PFSK-1 (cell line): Measurements from ENCODE around the gene APBB2.

Source experiments
- POLR2AphosphoS5 ChIP-seq: IDR thresholded peaks from 2 replicates; pipeline ENCODE4 v1.6.1; 2012; ENCODE audit warnings: low read depth, mild to moderate bottlenecking, control low read depth, low read length, moderate library complexity
- REST ChIP-seq, 2 experiments: IDR thresholded peaks; 2 replicates each; pipeline versions ENCODE4 v1.6.1 to v1.8.0; 2011 to 2012; ENCODE audit warnings: low read depth in 2 of 2, low read length in 2 of 2, control low read depth in 1 of 2, inconsistent platforms in 1 of 2, mild to moderate bottlenecking in 1 of 2, moderate library complexity in 1 of 2; ENCODE audit not compliant: insufficient read depth in 1 of 2
- SIN3A ChIP-seq: IDR thresholded peaks from 2 replicates; pipeline ENCODE4 v1.6.1; 2012; ENCODE audit warnings: mild to moderate bottlenecking, low read length, moderate library complexity, borderline replicate concordance; ENCODE audit not compliant: insufficient read depth
- TAF1 ChIP-seq: IDR thresholded peaks from 2 replicates; pipeline ENCODE4 v1.6.1; 2012; ENCODE audit warnings: low read length, control low read depth, borderline replicate concordance; ENCODE audit not compliant: insufficient read depth

DNA sequence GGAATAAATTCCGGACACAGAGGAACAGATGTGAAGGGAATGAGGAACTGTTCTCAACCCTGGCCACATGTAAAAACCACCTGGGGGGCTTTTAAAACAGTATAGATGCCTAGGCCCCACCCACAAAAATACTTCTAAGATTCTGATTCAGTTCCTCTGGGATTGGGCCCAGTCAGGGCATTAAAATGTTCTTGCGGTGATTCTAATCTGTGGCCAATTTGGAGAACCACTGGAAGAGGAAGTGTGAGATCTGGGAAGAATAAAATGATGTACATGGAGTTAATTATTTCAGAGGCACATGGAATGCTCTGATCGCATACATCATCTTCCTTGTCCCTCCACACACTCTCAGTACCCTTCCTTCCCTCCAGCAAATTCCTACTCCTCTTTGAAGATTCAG, 192.2 kb downstream of the APBB2 start:
- TF ChIP-seq TAF1 (no peak), POLR2AphosphoS5 (no peak), REST (IDR thresholded peaks at IDR 0.05; ENCODE audit: insufficient read depth in 1 of 2, low read depth in 2 of 2, low read length in 2 of 2) (no peak), SIN3A (no peak)
